GM12864 (cell line): ENCODE measurements around the gene ZFY.

ENCODE experiments used
- DNase-seq: peaks from one replicate; pipeline ENCODE4 v3.0.0-alpha.2; 2011; ENCODE audit warnings: low read depth
- H3K4me3 ChIP-seq: 2 replicates; pipeline ENCODE4 v1.5.1; 2011; ENCODE audit warnings: mild to moderate bottlenecking, low read depth, low read length, control low read depth
- CTCF ChIP-seq: IDR thresholded peaks from 2 replicates; pipeline ENCODE4 v1.5.1; 2011; ENCODE audit warnings: low read depth, mild to moderate bottlenecking, moderate library complexity, low read length, control low read depth, inconsistent platforms; ENCODE audit errors: missing control alignments

ZFY gene

GRCh38 chrY:2950655-2951054 is 15.5 kb downstream of the ZFY start:
- no peak overlapping the region; the same call in 1 of the 2 replicates for H3K4me3 ChIP-seq
- no peak for TF ChIP-seq CTCF
- no peak for DNase-seq

- no peak for DNase-seq
- H3K4me3 ChIP-seq = no peak overlapping the region
- TF ChIP-seq CTCF = no peak
These were observed 17.7 kb downstream of the ZFY start for GRCh38 chrY:2952912-2953311.

- TF ChIP-seq CTCF = no peak
- no peak overlapping the region for H3K4me3 ChIP-seq
- DNase-seq = no peak
These were observed 19.6 kb downstream of the ZFY start for GRCh38 chrY:2954735-2955134.

GRCh38 chrY:2955561-2955960 is 20.4 kb downstream of the ZFY start:
- no peak overlapping the region for H3K4me3 ChIP-seq
- TF ChIP-seq CTCF = no peak
- no peak for DNase-seq

GRCh38 chrY:2962061-2962460 is 26.9 kb downstream of the ZFY start:
- no peak overlapping the region for H3K4me3 ChIP-seq
- no peak for DNase-seq
- TF ChIP-seq CTCF = no peak

- no peak for DNase-seq
- TF ChIP-seq CTCF = no peak
- H3K4me3 ChIP-seq = no peak overlapping the region
These were observed 29.6 kb downstream of the ZFY start for GRCh38 chrY:2964814-2965213.

GRCh38 chrY:2965629-2966028 is 30.4 kb downstream of the ZFY start:
- no peak overlapping the region for H3K4me3 ChIP-seq
- TF ChIP-seq CTCF = no peak
- DNase-seq = no peak
